AG04450 (cell line): ENCODE results near the gene NTRK2. TPM values are rescaled to one million over a fixed set of nuclear protein-coding genes. Genes with fewer than 3 reads are reported as not detected.
"Not testable (repeated sequence)": the region's sequence is repeated elsewhere in the genome, so short reads cannot be mapped to it uniquely, and the experiment has no call there.

Experiments used
- CTCF ChIA-PET: fragments of 300-600, 350-600 bp; formaldehyde crosslinking; extraction: SDS; loops from one replicate; lab custom pipeline; 2022; ENCODE audit warnings: antibody characterized with exemption, inconsistent platforms; lab: Charles Lee
- POLR2A ChIA-PET: fragments of 350-600 bp; formaldehyde crosslinking; extraction: SDS; loops from one replicate; lab custom pipeline; 2021; ENCODE audit warnings: antibody characterized with exemption, inconsistent platforms; lab: Yijun Ruan, JAX
- DNase-seq: peaks from one replicate; pipeline ENCODE4 v3.0.0-alpha.2; 2011; ENCODE audit warnings: low read depth, low spot score
- H3K27ac ChIP-seq: one replicate; pipeline ENCODE4 v1.5.1; 2012; ENCODE audit warnings: low read depth, low read length, control low read depth
- H3K27me3 ChIP-seq: one replicate; pipeline ENCODE4 v1.6.0; 2012; ENCODE audit warnings: low read length; ENCODE audit not compliant: control insufficient read depth, insufficient read depth
- H3K4me3 ChIP-seq: 2 replicates; pipeline ENCODE4 v1.5.1; 2011; ENCODE audit warnings: mild to moderate bottlenecking, low read depth, low read length, control low read depth
- H3K9me3 ChIP-seq: 2 replicates; pipeline ENCODE4 v1.5.1; 2012; ENCODE audit warnings: low read length; ENCODE audit not compliant: control insufficient read depth, insufficient read depth
- polyA plus RNA-seq: library from polyadenylated mRNA; depleted of rRNA; stranded (reverse); fragments of >200 nt; gene quantifications from 2 replicates; pipeline ENCODE4 v1.2.3, GENCODE V29; 2011
- TF ChIP-seq, protein P1 (sequence below): IDR thresholded peaks from 2 replicates; pipeline ENCODE4 v1.5.1; 2011; ENCODE audit warnings: low read depth, low read length, control low read depth, inconsistent platforms

Gene NTRK2
- polyA plus RNA-seq, 1 experiment: not detected

DNA sequence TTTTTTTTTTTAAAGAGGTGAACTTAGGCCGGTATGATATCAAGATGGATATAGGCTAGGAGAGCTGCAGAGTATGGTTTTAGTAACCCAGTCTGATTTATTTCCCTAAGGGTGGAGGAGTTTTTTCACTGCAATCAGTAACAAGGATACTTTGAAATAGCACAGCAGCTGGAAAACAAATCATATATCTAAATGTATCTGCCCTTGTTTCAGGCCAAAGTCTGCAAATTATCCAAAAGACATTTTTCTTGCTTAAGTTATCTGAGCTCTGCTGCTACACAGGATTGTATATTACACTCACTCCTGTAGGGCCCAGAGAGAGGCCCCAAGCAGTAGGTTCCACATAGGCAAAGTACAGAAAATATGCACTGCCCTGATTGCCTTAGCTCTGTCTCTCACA lies 222.4 kb downstream of the NTRK2 start:
- H3K9me3 ChIP-seq: peaks cover 3% of the 10 kb centered on the region
- H3K27ac ChIP-seq: no peak overlapping the region
- ChIA-PET POLR2A (no interaction called here), CTCF (no interaction called here)
- no peak overlapping the region for H3K4me3 ChIP-seq
- H3K27me3 ChIP-seq: no peaks in the 10 kb centered on the region
- TF ChIP-seq, protein P1, sequence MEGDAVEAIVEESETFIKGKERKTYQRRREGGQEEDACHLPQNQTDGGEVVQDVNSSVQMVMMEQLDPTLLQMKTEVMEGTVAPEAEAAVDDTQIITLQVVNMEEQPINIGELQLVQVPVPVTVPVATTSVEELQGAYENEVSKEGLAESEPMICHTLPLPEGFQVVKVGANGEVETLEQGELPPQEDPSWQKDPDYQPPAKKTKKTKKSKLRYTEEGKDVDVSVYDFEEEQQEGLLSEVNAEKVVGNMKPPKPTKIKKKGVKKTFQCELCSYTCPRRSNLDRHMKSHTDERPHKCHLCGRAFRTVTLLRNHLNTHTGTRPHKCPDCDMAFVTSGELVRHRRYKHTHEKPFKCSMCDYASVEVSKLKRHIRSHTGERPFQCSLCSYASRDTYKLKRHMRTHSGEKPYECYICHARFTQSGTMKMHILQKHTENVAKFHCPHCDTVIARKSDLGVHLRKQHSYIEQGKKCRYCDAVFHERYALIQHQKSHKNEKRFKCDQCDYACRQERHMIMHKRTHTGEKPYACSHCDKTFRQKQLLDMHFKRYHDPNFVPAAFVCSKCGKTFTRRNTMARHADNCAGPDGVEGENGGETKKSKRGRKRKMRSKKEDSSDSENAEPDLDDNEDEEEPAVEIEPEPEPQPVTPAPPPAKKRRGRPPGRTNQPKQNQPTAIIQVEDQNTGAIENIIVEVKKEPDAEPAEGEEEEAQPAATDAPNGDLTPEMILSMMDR: no peak
- no peak for DNase-seq

DNA sequence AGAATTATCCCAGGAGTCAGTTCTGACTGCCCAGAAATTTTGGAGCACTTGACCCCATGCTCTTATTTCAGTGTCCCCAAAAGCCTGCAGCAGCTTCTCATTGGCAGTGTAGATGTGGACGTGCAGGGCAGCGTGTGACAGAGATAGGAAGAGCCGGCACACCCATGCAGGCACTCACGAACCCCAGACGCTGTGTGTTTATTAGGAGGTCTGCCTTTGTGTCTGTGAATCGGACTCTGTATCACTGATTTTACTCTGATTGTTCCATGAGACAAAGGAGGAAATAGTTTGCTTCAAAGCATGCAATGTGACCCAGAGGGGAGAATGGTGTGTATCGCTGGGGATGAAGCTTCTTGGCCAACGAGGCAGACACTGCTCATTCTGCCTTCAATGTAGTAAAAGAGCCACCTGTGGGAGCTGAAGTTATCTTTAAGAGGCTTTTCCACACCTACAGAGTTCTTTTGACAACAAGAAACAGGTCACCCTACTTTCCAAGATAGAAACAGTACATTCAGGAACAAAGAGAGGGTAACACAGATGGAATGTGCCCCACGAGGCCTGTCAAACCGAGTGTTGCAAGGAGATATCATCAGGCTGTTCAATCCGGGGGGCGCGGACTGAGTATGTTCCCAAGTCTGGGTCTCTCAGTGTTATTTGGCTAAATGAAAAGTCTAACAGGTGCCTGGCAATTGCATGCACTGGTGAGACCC lies 224.0 kb downstream of the NTRK2 start:
- Histone ChIP-seq H3K27ac (no peak overlapping the region), H3K4me3 (no peak overlapping the region), H3K27me3 (no peaks in the 10 kb centered on the region), H3K9me3 (peaks cover 10% of the 10 kb centered on the region)
- CTCF ChIA-PET: no interaction called here
- POLR2A ChIA-PET: no interaction called here
- no peak for DNase-seq
- TF ChIP-seq, protein P1: no peak

DNA sequence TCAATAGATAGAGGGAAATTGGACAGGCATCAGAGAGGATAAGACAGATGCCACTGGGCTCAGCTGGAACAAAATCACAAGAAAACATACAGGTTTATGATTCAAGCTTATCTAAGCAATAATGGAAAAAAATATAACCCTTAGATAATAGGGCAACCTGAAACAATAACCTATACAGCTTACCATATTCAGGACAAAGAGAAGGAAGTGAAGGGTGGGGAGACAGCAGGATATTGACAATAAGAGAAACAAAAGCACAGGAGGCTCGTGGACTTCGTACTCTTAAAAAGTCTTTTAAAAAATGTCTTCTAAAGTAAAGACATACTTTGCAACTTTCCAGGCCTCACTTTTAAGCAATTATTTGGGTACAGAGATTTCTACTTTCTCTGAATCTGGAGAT lies 225.3 kb downstream of the NTRK2 start:
- CTCF ChIA-PET: no interaction called here
- H3K27ac ChIP-seq: no peak overlapping the region
- no peak overlapping the region for H3K4me3 ChIP-seq
- peaks cover 12% of the 10 kb centered on the region for H3K9me3 ChIP-seq
- no peaks in the 10 kb centered on the region for H3K27me3 ChIP-seq
- no peak for DNase-seq
- TF ChIP-seq, protein P1: no peak
- POLR2A ChIA-PET: no interaction called here

DNA sequence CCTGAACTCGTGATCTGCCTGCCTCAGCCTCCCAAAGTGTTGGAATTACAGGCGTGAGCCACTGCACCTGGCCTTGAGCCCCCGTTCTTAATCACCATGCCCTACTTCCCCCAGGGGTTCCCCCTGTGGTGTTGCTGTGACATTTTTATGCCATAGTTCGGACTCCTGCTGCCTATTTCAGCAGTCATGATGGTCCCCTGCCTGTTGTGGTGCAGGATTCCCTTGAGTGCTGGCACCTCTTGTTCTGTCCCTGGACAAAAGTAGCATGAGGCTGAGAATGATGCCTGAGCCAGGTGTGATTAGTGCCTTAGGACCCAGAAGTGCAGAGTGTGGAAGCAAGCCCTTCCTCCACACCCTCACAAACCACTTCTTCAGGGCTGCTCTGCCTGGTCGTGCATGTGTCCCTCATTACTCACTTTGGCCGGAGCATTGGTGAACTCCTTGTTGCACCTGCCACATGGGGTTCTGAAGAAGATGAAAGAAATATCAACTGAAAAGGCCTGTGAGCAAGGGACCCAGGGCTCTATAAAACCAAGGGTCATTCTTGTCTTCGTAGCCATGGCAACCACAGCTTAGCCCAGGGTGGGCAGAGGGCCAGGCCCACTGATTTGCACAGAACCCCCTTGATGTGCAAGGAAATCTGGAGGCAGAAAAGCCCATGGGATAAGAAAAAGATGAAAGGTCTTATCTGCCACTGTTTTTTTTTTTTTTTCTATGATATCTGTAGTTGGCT lies 228.0 kb downstream of the NTRK2 start:
- TF ChIP-seq, protein P1: no peak
- POLR2A ChIA-PET: no interaction called here
- no peak overlapping the region for H3K4me3 ChIP-seq
- CTCF ChIA-PET: no interaction called here
- peaks cover 12% of the 10 kb centered on the region for H3K9me3 ChIP-seq
- H3K27ac ChIP-seq: no peak overlapping the region
- H3K27me3 ChIP-seq: no peaks in the 10 kb centered on the region
- DNase-seq: no peak

DNA sequence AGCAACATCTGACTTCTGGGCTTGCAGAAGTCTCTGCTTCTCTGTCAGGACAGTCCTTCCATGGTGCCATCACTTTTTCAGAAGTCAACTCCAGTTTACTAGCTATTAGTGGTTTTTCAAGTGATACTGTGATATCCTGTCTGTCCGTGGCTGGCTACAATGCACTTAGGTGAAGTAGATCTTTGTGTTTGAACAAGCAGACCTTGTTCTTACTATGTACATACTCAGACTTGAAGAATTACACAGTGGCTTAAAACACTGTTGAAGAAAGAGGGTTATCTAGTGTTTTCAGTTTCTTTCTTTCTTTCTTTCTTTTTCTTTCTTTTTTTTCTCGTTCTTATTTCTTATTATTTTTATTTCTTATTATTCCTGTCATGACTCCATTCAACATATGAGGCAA lies 228.7 kb downstream of the NTRK2 start:
- no peak overlapping the region for H3K27ac ChIP-seq
- TF ChIP-seq, protein P1: no peak

DNA sequence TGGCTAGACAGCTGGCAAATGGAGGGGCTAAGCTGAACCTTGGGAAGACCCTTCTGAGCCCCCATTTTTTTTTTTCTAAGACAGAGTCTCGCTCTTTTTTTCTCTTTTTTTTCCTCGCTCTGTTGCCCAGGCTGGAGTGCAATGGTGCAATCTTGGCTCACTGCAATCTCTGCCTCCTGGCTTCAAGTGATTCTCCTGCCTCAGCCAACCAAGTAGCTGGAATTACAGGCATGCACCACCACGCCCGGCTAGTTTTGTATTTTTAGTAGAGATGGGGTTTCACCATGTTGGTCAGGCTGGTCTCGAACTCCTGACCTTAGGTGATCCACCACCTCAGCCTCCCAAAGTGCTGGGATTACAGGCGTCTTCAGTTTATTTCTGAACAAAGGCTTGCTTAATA lies 229.1 kb downstream of the NTRK2 start:
- DNase-seq, POLR2A ChIA-PET, H3K27ac ChIP-seq, H3K4me3 ChIP-seq, H3K27me3 ChIP-seq, CTCF ChIA-PET: not testable (repeated sequence)
- peaks cover 12% of the 10 kb centered on the region for H3K9me3 ChIP-seq

More for the DNA sequence above, 228.7 kb downstream of the NTRK2 start:
- DNase-seq: no peak
- POLR2A ChIA-PET: no interaction called here
- H3K4me3 ChIP-seq: no peak overlapping the region
- no peaks in the 10 kb centered on the region for H3K27me3 ChIP-seq
- CTCF ChIA-PET: no interaction called here
- peaks cover 12% of the 10 kb centered on the region for H3K9me3 ChIP-seq
